Renal cortical epithelial cell (primary cell): ENCODE results near the gene OBP2A. TPM values are rescaled to one million over a fixed set of nuclear protein-coding genes. Genes with fewer than 3 reads are reported as not detected.
A peak's percentile ranks its signal among the peaks of the same experiment; 100 is the strongest.

Experiments used
- DNase-seq: peaks from one replicate; pipeline ENCODE4 v3.0.0-alpha.2; 2011; ENCODE audit warnings: low read depth
- total RNA-seq: library from RNA; depleted of rRNA; stranded (reverse); fragments of >200 nt; gene quantifications from 2 replicates; pipeline ENCODE4 v1.2.3, GENCODE V29; 2014

Gene OBP2A
- total RNA-seq, 1 donor from 2014 or later, result not detected

- no peak for DNase-seq
Observed at GRCh38 chr9:135551456-135551855, 5.5 kb downstream of the OBP2A start.

- no peak for DNase-seq
Observed at GRCh38 chr9:135552021-135552697, 6.2 kb downstream of the OBP2A start.

- DNase-seq, result no peak
Observed at GRCh38 chr9:135552698-135553171, 6.8 kb downstream of the OBP2A start.

GRCh38 chr9:135554718-135555117 lies 8.8 kb downstream of the OBP2A start:
- DNase-seq, result peak; percentile 19

GRCh38 chr9:135555203-135555602 lies 9.3 kb downstream of the OBP2A start:
- no peak for DNase-seq

- no peak for DNase-seq
Observed at GRCh38 chr9:135555910-135556309, 10.0 kb downstream of the OBP2A start.

GRCh38 chr9:135559606-135560005 lies 13.7 kb downstream of the OBP2A start:
- DNase-seq, result no peak

GRCh38 chr9:135561391-135562234 lies 15.7 kb downstream of the OBP2A start, which contains the start of gene PAEP:
PAEP (plus strand) TSS chr9:135561756.
- no peak for DNase-seq

- DNase-seq, result no peak
Observed at GRCh38 chr9:135562235-135562745, 16.4 kb downstream of the OBP2A start.

GRCh38 chr9:135563039-135563476 lies 17.1 kb downstream of the OBP2A start:
- DNase-seq, result no peak

- no peak for DNase-seq
Observed at GRCh38 chr9:135563858-135564257, 17.9 kb downstream of the OBP2A start.

- DNase-seq, result no peak
Observed at GRCh38 chr9:135565141-135565628, 19.3 kb downstream of the OBP2A start.

- DNase-seq, result no peak
Observed at GRCh38 chr9:135565636-135566035, 19.7 kb downstream of the OBP2A start.

GRCh38 chr9:135566552-135566951 lies 20.6 kb downstream of the OBP2A start:
- no peak for DNase-seq

GRCh38 chr9:135567311-135567710 lies 21.4 kb downstream of the OBP2A start:
- DNase-seq, result no peak

GRCh38 chr9:135568026-135568425 lies 22.1 kb downstream of the OBP2A start:
- DNase-seq, result no peak

- no peak for DNase-seq
Observed at GRCh38 chr9:135570456-135570855, 24.5 kb downstream of the OBP2A start.

- no peak for DNase-seq
Observed at GRCh38 chr9:135572233-135572632, 26.3 kb downstream of the OBP2A start.

GRCh38 chr9:135573124-135573523 lies 27.2 kb downstream of the OBP2A start:
- DNase-seq, result no peak

GRCh38 chr9:135574331-135574730 lies 28.4 kb downstream of the OBP2A start:
- no peak for DNase-seq

- DNase-seq, result no peak
Observed at GRCh38 chr9:135574943-135575342, 29.0 kb downstream of the OBP2A start.

GRCh38 chr9:135575995-135576631 lies 30.2 kb downstream of the OBP2A start:
- no peak for DNase-seq
